GM12874 (cell line): ENCODE data around the gene ZNF425.

Source experiments
- CTCF ChIP-seq: IDR thresholded peaks from 2 replicates; pipeline ENCODE4 v1.5.1; 2011; ENCODE audit warnings: low read depth, mild to moderate bottlenecking, control low read depth, low read length, moderate library complexity; ENCODE audit not compliant: insufficient read depth

Gene ZNF425

GRCh38 chr7:149156898-149157297 lies 30.8 kb upstream of the ZNF425 start:
- no peak for TF ChIP-seq CTCF

DNA sequence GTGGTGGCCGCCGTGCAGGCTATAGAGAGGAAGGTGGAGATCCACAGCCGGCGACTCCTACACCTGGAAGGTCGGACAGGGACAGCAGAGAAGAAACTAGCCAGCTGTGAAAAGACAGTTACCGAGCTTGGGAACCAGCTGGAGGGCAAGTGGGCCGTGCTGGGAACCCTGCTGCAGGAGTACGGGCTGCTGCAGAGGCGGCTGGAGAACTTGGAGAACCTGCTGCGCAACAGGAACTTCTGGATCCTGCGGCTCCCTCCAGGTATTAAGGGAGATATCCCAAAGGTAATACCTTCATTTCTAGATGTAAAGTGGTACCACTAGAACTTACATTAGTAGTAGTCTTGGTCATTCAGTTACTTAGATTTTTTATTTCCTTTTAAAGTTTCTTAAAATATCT lies 27.9 kb upstream of the ZNF425 start:
- no peak for TF ChIP-seq CTCF

- TF ChIP-seq CTCF: no peak
Measured at GRCh38 chr7:149153346-149153745, 27.2 kb upstream of the ZNF425 start.

GRCh38 chr7:149150981-149151380 lies 24.9 kb upstream of the ZNF425 start:
- TF ChIP-seq CTCF: no peak

DNA sequence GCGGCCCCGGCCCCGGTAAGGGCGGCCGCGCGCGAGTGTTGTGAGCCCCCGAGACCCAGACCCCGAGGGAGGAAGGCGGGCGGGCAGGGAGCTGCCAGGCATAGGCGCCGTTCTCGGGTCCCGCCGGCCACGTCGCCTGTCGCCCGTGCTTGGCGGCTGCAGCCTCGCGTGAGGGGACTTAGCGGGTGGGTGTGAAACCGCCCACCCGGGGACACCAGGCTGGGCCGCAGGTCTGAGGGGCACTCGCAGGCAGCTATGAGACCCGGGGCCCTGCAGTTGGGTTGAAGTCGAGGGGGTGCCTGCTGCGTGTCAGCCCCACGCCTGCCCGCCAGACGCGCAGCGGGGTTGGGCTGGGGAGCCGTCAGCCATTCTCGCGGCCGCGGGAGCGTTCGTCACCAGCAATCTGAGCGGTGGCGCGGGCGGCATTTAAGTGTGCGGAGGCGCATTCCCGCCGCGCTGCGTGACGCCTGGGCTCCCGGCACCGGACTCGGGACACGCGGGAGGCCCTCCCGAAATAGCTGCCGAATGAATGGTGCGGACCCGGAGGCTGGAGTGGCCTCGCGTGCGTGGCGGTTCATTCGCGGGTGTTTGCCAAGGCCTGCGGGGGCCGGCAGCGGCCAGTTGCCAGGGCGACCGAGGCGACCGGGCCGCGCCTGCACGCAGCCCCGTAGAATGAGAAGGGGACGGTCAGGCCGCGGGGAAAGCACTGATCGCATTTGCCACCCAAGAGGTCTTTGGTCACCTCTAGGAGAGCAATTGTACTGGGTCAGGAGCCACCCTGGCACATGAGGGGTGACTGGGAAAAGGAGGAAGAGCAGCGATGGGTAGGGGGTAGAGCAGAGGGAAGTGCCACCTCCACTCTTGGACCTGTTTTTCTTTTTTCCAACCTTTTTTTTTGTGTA lies 21.9 kb upstream of the ZNF425 start:
- no peak for TF ChIP-seq CTCF

DNA sequence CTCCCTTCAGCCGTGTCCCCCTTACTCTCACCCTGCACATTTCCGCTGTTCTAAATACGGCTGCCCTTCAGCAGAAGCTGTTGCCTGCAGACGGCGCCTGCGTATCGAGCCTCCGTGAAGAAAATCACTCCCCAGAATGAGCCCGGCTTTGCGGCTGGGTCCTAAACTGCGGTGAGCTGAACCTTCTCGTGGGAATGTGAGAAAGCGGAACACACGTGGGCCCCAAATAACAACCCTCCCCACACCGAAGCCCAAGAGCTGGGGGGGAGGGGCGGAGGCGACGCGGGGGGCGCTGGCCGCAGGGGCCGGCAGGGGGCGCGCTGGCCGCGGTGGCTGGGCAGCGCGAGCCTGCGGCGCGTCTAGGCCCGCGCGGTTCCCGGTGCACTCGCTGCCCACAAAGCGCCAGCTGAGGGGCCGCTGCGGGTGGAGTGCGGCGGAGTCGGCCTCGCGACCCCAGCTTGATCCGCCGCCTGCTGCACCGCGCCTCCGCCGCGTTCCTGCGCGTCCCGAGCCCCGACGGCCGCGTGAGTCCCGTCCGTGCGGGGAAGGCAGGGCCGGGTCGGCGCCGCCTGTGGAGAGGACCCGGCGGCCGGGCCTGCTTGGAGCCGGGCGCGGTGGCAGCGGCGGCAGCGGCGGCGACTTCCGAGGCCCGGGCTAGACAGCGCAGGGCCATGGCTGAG lies 21.1 kb upstream of the ZNF425 start, which contains the start of gene ZNF398:
TSS of gene ZNF398 (plus strand) at position 382 of the 680 bp plus-strand sequence. CDS start at position 672, 290 bp downstream.
- TF ChIP-seq CTCF: peak; percentile 80

DNA sequence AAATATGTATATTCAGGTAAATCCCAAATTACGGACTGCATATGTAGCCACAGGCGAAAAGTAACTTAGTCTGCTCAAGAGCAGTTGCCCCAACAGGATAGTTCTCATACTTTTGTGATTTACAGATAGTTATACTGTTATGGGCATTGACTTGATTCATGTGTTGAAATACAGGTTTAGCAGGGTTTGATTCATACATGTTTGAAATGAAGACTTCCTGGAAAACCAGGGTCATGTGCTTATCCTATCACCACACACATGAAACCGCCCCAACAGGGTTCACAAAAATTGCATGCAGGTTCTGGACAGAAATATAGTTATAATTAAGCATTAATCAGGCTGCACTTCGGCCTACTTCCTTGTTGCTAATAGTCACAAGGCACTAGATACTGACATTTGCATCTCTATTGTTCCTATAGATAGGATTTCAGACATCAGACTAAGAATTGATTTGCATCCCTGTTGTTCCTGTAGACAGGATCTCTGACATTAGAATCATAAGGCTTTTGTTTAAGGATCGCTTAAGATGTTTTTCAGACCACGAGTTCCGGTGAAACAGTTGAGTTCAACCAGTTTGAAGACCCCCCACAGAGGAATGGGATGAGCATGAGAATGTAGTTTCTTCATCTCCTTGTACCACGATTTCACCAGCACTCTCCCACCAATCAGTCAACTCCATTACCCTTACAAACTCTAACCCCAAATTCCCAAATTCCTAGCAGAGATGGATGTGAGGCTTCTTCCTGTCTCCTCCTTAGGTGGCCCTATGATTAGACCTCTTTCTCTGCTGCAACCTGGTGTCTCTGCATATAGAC lies 19.1 kb upstream of the ZNF425 start:
- no peak for TF ChIP-seq CTCF
